Testis (tissue), 5 donors: ENCODE measurements around the gene RASA2. TPM values are rescaled to one million over a fixed set of nuclear protein-coding genes. Genes with fewer than 3 reads are reported as not detected.
A peak's percentile ranks its signal among the peaks of the same experiment; 100 is the strongest.

Source experiments
- DNase-seq: peaks from one replicate; pipeline ENCODE4 v3.0.0-alpha.2; 2019
- H3K27ac ChIP-seq, 2 donors: fragments of 200-600 bp; sonication (generic); one replicate each; pipeline ENCODE4 v1.5.1; 2019
- H3K27me3 ChIP-seq: fragments of 200-600 bp; sonication (generic); one replicate; pipeline ENCODE4 v1.5.1; 2019
- H3K36me3 ChIP-seq: fragments of 200-600 bp; sonication (generic); one replicate; pipeline ENCODE4 v1.5.1; 2017; ENCODE audit warnings: low read depth; ENCODE audit errors: missing control alignments
- H3K4me1 ChIP-seq: fragments of 200-600 bp; sonication (generic); one replicate; pipeline ENCODE4 v1.5.1; 2019
- H3K4me3 ChIP-seq, 2 donors: fragments of 200-600 bp; sonication (generic); one replicate each; pipeline ENCODE4 v1.5.1; 2017 to 2019
- H3K9me3 ChIP-seq: fragments of 200-600 bp; sonication (generic); one replicate; pipeline ENCODE4 v1.5.1; 2017
- POLR2A ChIP-seq: fragments of 450-650 bp; IDR thresholded peaks from one replicate; pipeline ENCODE4 v1.6.1; 2017; ENCODE audit warnings: antibody characterized with exemption, mild to moderate bottlenecking, moderate library complexity
- WGBS, 2 donors: methylation state at CpG; one replicate each; pipeline ENCODE4 v1.1.5; 2018; 5-methylcytosine and 5-hydroxymethylcytosine counted together
- intact Hi-C: fragments of 100-400 bp; cut with DNase I; formaldehyde crosslinking; loops from one replicate; pipeline ENCODE4 v1.15.1; 2023; ENCODE audit warnings: low total_unique reads
- long read RNA-seq, 2 donors: transcript quantifications; one replicate each; lab custom pipeline, GENCODE V29; 2026
- polyA plus RNA-seq: library from polyadenylated mRNA; stranded (reverse); fragments of 350-450 nt; fragmentation: Illumina TruSeq; extraction: RNeasy Lipid Tissue Mini Kit (QIAGEN cat#74804); gene quantifications from one replicate; pipeline ENCODE4 v1.2.3, GENCODE V29; 2014; ENCODE audit warnings: low read depth, low replicate concordance; ENCODE audit not compliant: insufficient read depth
- total RNA-seq, 2 donors: library from RNA; depleted of rRNA; stranded (reverse); fragments of >200 nt; gene quantifications; one replicate each; pipeline ENCODE4 v1.2.3, GENCODE V29; 2016
- TF ChIP-seq, protein P1 (sequence below), 3 experiments: fragments of 450-650 bp in 2 of 3; fragments of 200-600 bp in 1 of 3; sonication (generic) in 1 of 3; IDR thresholded peaks; one replicate each; pipeline ENCODE4 v1.5.1; 2016 to 2019; ENCODE audit warnings: antibody characterized with exemption in 3 of 3, mild to moderate bottlenecking in 2 of 3, moderate library complexity in 1 of 3

RASA2 gene, protein sequence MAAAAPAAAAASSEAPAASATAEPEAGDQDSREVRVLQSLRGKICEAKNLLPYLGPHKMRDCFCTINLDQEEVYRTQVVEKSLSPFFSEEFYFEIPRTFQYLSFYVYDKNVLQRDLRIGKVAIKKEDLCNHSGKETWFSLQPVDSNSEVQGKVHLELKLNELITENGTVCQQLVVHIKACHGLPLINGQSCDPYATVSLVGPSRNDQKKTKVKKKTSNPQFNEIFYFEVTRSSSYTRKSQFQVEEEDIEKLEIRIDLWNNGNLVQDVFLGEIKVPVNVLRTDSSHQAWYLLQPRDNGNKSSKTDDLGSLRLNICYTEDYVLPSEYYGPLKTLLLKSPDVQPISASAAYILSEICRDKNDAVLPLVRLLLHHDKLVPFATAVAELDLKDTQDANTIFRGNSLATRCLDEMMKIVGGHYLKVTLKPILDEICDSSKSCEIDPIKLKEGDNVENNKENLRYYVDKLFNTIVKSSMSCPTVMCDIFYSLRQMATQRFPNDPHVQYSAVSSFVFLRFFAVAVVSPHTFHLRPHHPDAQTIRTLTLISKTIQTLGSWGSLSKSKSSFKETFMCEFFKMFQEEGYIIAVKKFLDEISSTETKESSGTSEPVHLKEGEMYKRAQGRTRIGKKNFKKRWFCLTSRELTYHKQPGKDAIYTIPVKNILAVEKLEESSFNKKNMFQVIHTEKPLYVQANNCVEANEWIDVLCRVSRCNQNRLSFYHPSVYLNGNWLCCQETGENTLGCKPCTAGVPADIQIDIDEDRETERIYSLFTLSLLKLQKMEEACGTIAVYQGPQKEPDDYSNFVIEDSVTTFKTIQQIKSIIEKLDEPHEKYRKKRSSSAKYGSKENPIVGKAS
- total RNA-seq (10 to 100 TPM; 16.2 to 18.3 TPM), polyA plus RNA-seq (18.2 TPM)
- long read RNA-seq, donor 1, full-length matches to known transcripts, result 1 of 1 reads
- long read RNA-seq, donor 1, partial matches to known transcripts, result 0 of 1 reads
- long read RNA-seq, donor 1, other reads (novel, unspliced or antisense), result 0 of 1 reads
- long read RNA-seq, donor 2, result 0 reads

DNA sequence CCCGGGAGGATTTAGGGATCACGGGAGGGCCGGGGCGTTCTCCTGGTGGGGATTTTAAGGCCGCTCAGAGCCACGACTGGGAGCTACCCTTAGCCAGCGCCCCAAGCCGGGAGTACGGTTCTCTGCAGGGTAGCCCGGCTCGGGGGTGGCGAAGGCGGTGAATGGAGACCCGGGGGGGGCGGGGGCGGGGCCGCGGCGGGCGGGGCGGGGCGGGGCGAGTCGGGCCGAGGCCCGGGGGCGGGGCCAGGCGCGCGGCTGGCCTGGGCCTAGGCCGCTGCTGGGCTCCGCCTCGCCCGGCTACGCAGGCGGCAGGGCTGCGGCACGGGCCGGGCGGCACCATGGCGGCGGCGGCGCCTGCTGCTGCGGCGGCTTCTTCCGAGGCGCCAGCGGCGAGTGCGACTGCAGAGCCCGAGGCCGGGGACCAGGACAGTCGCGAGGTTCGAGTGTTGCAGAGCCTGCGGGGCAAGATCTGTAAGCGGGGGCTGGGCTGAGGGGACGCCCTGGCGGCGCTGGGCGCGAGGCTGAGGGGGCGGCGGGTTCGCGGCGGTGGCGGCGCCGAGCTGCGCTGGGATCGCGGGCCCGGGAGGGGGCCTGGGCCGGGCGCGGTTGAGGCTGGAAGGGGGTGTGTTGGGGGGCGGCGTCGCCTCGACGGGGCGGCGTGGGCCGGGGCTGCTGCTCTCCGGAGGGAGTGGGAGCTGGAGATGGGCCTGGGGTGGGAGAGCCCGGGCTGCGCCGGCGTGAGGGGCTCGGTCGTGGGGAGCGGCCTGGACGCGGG, at the start of gene RASA2:
TSS of gene RASA2 (plus strand) at position 282 of the 775 bp plus-strand sequence. CDS start at position 339, 57 bp downstream.
- TF ChIP-seq POLR2A, result no peak
- TF ChIP-seq, protein P1, sequence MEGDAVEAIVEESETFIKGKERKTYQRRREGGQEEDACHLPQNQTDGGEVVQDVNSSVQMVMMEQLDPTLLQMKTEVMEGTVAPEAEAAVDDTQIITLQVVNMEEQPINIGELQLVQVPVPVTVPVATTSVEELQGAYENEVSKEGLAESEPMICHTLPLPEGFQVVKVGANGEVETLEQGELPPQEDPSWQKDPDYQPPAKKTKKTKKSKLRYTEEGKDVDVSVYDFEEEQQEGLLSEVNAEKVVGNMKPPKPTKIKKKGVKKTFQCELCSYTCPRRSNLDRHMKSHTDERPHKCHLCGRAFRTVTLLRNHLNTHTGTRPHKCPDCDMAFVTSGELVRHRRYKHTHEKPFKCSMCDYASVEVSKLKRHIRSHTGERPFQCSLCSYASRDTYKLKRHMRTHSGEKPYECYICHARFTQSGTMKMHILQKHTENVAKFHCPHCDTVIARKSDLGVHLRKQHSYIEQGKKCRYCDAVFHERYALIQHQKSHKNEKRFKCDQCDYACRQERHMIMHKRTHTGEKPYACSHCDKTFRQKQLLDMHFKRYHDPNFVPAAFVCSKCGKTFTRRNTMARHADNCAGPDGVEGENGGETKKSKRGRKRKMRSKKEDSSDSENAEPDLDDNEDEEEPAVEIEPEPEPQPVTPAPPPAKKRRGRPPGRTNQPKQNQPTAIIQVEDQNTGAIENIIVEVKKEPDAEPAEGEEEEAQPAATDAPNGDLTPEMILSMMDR (IDR thresholded peaks at IDR 0.05), result no peak
- Histone ChIP-seq H3K36me3 (no peaks in the 10 kb centered on the region), H3K4me1 (peaks cover 4% of the 10 kb centered on the region), H3K9me3 (no peaks in the 10 kb centered on the region), H3K27me3 (no peaks in the 10 kb centered on the region), H3K27ac (peak within 1 kb of the TSS; percentile 79 to 96), H3K4me3 (peak within 1 kb of the TSS; percentile 82 to 92)
- 1% methylated on average over 21 of the region's 96 CpGs; no CpG with 5 or more reads in 1 of the 2 donors for WGBS, 2 donors
- peak; percentile 75 for DNase-seq
- intact Hi-C loops, result no loop called here

DNA sequence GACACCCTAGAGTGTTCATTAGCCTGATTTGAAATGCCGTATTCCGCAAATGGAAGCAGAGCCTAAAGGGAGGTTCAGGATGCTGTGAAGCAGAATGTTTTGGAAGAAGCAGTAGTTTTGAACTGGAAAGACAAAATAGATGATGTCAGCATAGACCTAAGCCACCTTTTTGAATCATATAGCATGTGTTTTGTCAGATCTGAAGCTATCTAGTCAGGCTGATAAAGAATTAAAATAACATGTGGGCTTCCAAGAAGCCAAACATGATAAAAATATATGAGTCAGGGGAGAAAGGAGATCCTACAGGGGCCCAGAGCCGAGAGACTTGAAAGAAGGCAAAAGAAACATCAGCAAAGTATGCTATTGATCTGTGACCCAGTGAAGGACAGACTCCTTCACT, 47.2 kb upstream of the RASA2 start:
- intact Hi-C loops, result no loop called here
- DNase-seq, result no peak
- H3K27me3 ChIP-seq, result no peaks in the 10 kb centered on the region
- H3K9me3 ChIP-seq, result no peaks in the 10 kb centered on the region
- H3K27ac ChIP-seq, result peak overlapping the region; percentile 63 to 90
- TF ChIP-seq POLR2A, result no peak
- TF ChIP-seq, protein P1 (IDR thresholded peaks at IDR 0.05), result no peak
- WGBS, 2 donors, result 68 to 78% methylated on average over 3 of the region's 3 CpGs
- H3K4me3 ChIP-seq, result no peak overlapping the region
- peaks cover 39% of the 10 kb centered on the region for H3K4me1 ChIP-seq
- H3K36me3 ChIP-seq, result no peaks in the 10 kb centered on the region

DNA sequence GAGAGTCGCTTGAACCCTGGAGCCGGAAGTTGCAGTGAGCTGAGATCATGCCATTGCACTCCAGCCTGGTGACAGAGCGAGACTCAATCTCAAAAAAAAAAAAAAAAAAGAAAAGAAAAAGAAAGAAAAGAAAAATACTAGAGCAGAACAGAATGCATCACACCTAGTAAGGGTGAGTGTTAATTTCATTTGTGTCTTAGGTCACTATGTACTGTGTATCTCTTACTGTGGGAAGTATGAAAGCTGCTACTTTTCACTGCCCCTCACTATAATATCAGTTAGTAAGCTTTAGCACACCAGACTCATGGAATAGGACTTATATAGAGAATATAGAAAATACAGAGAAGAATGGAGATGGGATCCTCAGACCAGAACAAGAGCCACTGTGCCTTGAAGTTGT, 45.9 kb upstream of the RASA2 start:
- no peaks in the 10 kb centered on the region for H3K36me3 ChIP-seq
- 86 to 100% methylated on average over 3 of the region's 3 CpGs for WGBS, 2 donors
- intact Hi-C loops, result loop anchor here (5.0 kb wide), 1 partner anchor 74 kb away; the partner anchor contains the start of gene ZBTB38
- H3K27ac ChIP-seq, result peak overlapping the region; percentile 56 to 90
- no peaks in the 10 kb centered on the region for H3K9me3 ChIP-seq
- no peaks in the 10 kb centered on the region for H3K27me3 ChIP-seq
- peaks cover 32% of the 10 kb centered on the region for H3K4me1 ChIP-seq
- DNase-seq, result no peak
- no peak overlapping the region for H3K4me3 ChIP-seq
- TF ChIP-seq POLR2A, result no peak
- TF ChIP-seq, protein P1 (IDR thresholded peaks at IDR 0.05), result no peak
